Measurements from ENCODE around the gene GRK3. TPM values are rescaled to one million over a fixed set of nuclear protein-coding genes. Genes with fewer than 3 reads are reported as not detected.
"Not testable (repeated sequence)": the region's sequence is repeated elsewhere in the genome, so short reads cannot be mapped to it uniquely, and the experiment has no call there.

Gene GRK3
- total RNA-seq: 34.3 TPM
- long read RNA-seq, full-length matches to known transcripts: 26 of 49 reads
- long read RNA-seq, partial matches to known transcripts: 7 of 49 reads
- long read RNA-seq, other reads (novel, unspliced or antisense): 16 of 49 reads

DNA sequence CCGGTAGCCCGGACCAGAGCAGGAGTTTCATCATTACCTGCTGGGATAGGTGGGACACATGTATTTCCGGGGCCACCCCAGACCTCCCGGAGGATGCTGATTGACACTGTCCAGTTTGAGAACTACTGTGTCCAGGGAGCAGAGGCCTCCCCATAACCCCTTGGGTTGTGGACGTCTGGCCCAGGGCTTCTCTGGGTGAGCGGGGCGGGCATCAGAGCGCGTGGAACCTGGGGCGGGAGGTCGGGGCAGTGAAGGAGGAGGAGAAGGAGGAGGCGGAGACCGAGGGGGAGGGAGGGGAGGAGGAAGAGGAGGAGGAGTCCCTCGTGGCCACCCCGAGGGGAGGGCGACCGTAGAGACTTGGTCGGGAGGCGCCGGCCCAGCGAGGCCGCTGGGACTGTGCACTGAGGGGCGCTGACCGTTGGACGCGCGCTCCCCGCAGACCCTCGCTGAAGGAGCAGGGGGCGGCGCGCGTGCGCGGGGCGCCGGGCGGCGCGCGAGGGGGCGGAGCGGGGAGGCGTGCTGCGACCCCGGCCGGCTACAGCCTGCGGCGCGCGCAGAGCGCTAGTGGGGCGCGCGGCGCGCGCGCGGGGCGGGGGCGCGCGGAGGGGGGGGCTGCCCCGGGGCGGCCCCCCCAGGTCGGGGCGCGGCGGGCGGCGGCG, at the start of gene GRK3:
Gene GRK3, plus strand, starts transcription at position 356 of the 659 bp plus-strand sequence. CDS start 366 bp downstream, outside the sequence.
- Histone ChIP-seq H3K27me3 (ENCODE audit: low read depth) (no peaks in the 10 kb centered on the region), H3K4me1 (peaks cover 41% of the 10 kb centered on the region), H3K27ac (peak within 1 kb of the TSS; percentile 80), H3K36me3 (no peaks in the 10 kb centered on the region), H3K4me3 (peak within 1 kb of the TSS; percentile 84), H3K9me3 (no peaks in the 10 kb centered on the region)
- TF ChIP-seq CTCF (IDR thresholded peaks at IDR 0.05): no peak
- ATAC-seq: peak; percentile 90 to 91
- DNase-seq: peak; percentile 85
- intact Hi-C loops (cut with DNase I): no loop called here

GRCh38 chr22:25518000-25518663, 46.3 kb upstream of the GRK3 start:
- DNase-seq: no peak
- no peaks in the 10 kb centered on the region for H3K9me3 ChIP-seq
- no peak for ATAC-seq
- no peak for TF ChIP-seq CTCF (IDR thresholded peaks at IDR 0.05)
- intact Hi-C loops (cut with DNase I): no loop called here
- no peaks in the 10 kb centered on the region for H3K27me3 ChIP-seq (ENCODE audit: low read depth)
- no peak overlapping the region for H3K27ac ChIP-seq
- H3K36me3 ChIP-seq: no peaks in the 10 kb centered on the region
- H3K4me1 ChIP-seq: no peaks in the 10 kb centered on the region
- no peak overlapping the region for H3K4me3 ChIP-seq

DNA sequence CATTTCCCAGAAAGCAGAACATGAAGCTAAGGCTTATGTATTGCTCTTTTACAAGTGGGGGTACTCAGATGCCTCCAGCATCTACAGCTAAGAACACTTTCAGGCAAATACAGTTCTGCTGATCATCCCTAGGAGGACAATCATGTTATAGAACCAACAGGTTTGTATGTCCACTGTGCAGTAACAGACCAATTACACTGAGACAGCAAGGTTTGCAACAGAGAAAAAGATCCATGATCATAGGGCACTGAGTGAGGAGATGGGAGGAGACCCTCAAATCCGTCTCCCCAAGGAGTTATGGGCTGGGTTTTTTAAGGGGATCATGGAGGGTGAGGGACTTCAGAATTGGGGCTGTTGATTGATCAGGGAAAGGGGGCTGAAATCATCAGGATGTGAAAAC, 39.1 kb upstream of the GRK3 start:
- no peak overlapping the region for H3K4me3 ChIP-seq
- TF ChIP-seq CTCF (IDR thresholded peaks at IDR 0.05): no peak
- ATAC-seq (no peak), DNase-seq (no peak)
- intact Hi-C loops (cut with DNase I): no loop called here
- H3K4me1 ChIP-seq: no peaks in the 10 kb centered on the region
- no peaks in the 10 kb centered on the region for H3K36me3 ChIP-seq
- no peak overlapping the region for H3K27ac ChIP-seq
- H3K9me3 ChIP-seq: peaks cover 7% of the 10 kb centered on the region
- no peaks in the 10 kb centered on the region for H3K27me3 ChIP-seq (ENCODE audit: low read depth)

- intact Hi-C loops (cut with DNase I); ATAC-seq; H3K27me3 ChIP-seq (ENCODE audit: low read depth); DNase-seq; H3K9me3 ChIP-seq; H3K27ac ChIP-seq; H3K36me3 ChIP-seq; H3K4me3 ChIP-seq; H3K4me1 ChIP-seq: not testable (repeated sequence)
These were observed 38.5 kb upstream of the GRK3 start for GRCh38 chr22:25525804-25526584.

GRCh38 chr22:25527016-25527415, 37.5 kb upstream of the GRK3 start:
- H3K4me1 ChIP-seq; H3K4me3 ChIP-seq; intact Hi-C loops (cut with DNase I): not testable (repeated sequence)

GRCh38 chr22:25528068-25528467, 36.4 kb upstream of the GRK3 start:
- H3K27me3 ChIP-seq (ENCODE audit: low read depth); H3K36me3 ChIP-seq; intact Hi-C loops (cut with DNase I); H3K27ac ChIP-seq; DNase-seq; H3K4me3 ChIP-seq; ATAC-seq; H3K9me3 ChIP-seq; H3K4me1 ChIP-seq: not testable (repeated sequence)

More at GRCh38 chr22:25527016-25527415, 37.5 kb upstream of the GRK3 start:
- not testable (repeated sequence) for ATAC-seq; H3K27me3 ChIP-seq (ENCODE audit: low read depth); H3K36me3 ChIP-seq; H3K27ac ChIP-seq; H3K9me3 ChIP-seq; DNase-seq

DNA sequence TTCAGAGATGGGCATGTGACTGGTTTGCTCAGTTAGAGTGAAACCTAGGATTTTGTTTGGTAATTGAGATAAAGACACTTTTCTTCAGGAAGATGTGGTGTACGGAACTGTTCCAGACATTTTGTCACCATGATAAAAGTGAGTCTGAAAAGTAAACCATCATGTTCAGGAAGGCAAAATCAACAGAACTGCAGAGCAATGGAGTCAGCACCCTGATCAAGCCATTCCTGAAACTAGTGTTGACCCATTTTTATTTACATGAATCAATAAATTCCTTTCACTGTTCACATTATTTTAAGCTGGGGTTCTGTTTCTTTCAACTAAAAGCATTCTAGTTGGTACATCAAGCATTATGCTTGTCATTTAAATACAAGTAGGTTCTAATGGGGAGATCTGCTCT, 35.4 kb upstream of the GRK3 start:
- ATAC-seq, H3K4me1 ChIP-seq: not testable (repeated sequence)

GRCh38 chr22:25529541-25530137, 34.8 kb upstream of the GRK3 start:
- ATAC-seq; H3K4me1 ChIP-seq; intact Hi-C loops (cut with DNase I); H3K9me3 ChIP-seq; DNase-seq; H3K4me3 ChIP-seq; H3K27ac ChIP-seq; H3K27me3 ChIP-seq (ENCODE audit: low read depth); H3K36me3 ChIP-seq: not testable (repeated sequence)

More for the DNA sequence above, 35.4 kb upstream of the GRK3 start:
- H3K4me3 ChIP-seq; H3K9me3 ChIP-seq; H3K36me3 ChIP-seq; H3K27ac ChIP-seq; intact Hi-C loops (cut with DNase I); H3K27me3 ChIP-seq (ENCODE audit: low read depth); DNase-seq: not testable (repeated sequence)

DNA sequence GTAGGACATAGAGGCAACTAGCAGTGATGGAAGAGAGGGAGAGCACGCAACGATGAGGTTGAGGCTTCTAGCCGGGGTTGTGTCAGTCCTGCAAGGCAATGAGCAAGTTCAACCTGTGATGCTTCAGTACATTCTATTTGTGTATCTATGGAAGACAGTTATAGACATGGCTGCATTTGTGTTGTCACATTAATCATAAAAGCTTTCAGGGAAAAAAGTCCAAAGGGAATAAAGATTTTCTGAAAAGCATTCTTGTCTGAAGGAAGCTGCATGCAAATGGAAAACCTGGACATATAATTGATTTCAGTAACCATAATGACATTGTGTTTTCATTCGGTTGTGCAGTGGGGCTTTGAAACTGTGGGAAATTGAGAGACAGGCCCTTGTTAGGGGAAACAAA, 32.8 kb upstream of the GRK3 start:
- H3K27ac ChIP-seq; intact Hi-C loops (cut with DNase I); H3K27me3 ChIP-seq (ENCODE audit: low read depth); H3K4me3 ChIP-seq; ATAC-seq; H3K36me3 ChIP-seq; H3K4me1 ChIP-seq; H3K9me3 ChIP-seq; DNase-seq: not testable (repeated sequence)

Measured in lower lobe of right lung (tissue), 2 donors.